ENCODE data around the gene RABGAP1L.

The RABGAP1L gene

GRCh38 chr1:174932587-174932986 is 773.3 kb downstream of the RABGAP1L start:
- DNase-seq (ENCODE audit: low spot score), result no peak

- DNase-seq (ENCODE audit: low spot score), result no peak
Observed at GRCh38 chr1:174935961-174936727, 776.8 kb downstream of the RABGAP1L start.

GRCh38 chr1:174938281-174939007 is 779.1 kb downstream of the RABGAP1L start:
- no peak for DNase-seq (ENCODE audit: low spot score)

GRCh38 chr1:174939775-174940545 is 780.6 kb downstream of the RABGAP1L start:
- DNase-seq (ENCODE audit: low spot score), result no peak

GRCh38 chr1:174940646-174941175 is 781.4 kb downstream of the RABGAP1L start:
- DNase-seq (ENCODE audit: low spot score), result no peak

- DNase-seq (ENCODE audit: low spot score), result no peak
Observed at GRCh38 chr1:174942547-174943255, 783.4 kb downstream of the RABGAP1L start.

- no peak for DNase-seq (ENCODE audit: low spot score)
Observed at GRCh38 chr1:174946031-174946430, 786.7 kb downstream of the RABGAP1L start.

GRCh38 chr1:174949061-174949460 is 789.7 kb downstream of the RABGAP1L start:
- DNase-seq (ENCODE audit: low spot score), result no peak

- no peak for DNase-seq (ENCODE audit: low spot score)
Observed at GRCh38 chr1:174949645-174950044, 790.3 kb downstream of the RABGAP1L start.

- no peak for DNase-seq (ENCODE audit: low spot score)
Observed at GRCh38 chr1:174953285-174954072, 794.2 kb downstream of the RABGAP1L start.

GRCh38 chr1:174954073-174954460 is 794.7 kb downstream of the RABGAP1L start:
- DNase-seq (ENCODE audit: low spot score), result no peak

- DNase-seq (ENCODE audit: low spot score), result no peak
Observed at GRCh38 chr1:174954671-174955669, 795.6 kb downstream of the RABGAP1L start.

- no peak for DNase-seq (ENCODE audit: low spot score)
Observed at GRCh38 chr1:174956086-174956485, 796.8 kb downstream of the RABGAP1L start.

GRCh38 chr1:174956976-174957375 is 797.7 kb downstream of the RABGAP1L start:
- no peak for DNase-seq (ENCODE audit: low spot score)

GRCh38 chr1:174957829-174958228 is 798.5 kb downstream of the RABGAP1L start:
- DNase-seq (ENCODE audit: low spot score), result no peak

- DNase-seq (ENCODE audit: low spot score), result no peak
Observed at GRCh38 chr1:174958396-174958795, 799.1 kb downstream of the RABGAP1L start.

GRCh38 chr1:174960362-174960761 is 801.0 kb downstream of the RABGAP1L start:
- DNase-seq (ENCODE audit: low spot score), result no peak

- DNase-seq (ENCODE audit: low spot score), result no peak
Observed at GRCh38 chr1:174963529-174964125, 804.3 kb downstream of the RABGAP1L start.

- DNase-seq (ENCODE audit: low spot score), result no peak
Observed at GRCh38 chr1:174964261-174964971, 805.1 kb downstream of the RABGAP1L start.

All from COLO829 (cell line).